ENCODE results near the gene CD84.

Gene CD84

DNA sequence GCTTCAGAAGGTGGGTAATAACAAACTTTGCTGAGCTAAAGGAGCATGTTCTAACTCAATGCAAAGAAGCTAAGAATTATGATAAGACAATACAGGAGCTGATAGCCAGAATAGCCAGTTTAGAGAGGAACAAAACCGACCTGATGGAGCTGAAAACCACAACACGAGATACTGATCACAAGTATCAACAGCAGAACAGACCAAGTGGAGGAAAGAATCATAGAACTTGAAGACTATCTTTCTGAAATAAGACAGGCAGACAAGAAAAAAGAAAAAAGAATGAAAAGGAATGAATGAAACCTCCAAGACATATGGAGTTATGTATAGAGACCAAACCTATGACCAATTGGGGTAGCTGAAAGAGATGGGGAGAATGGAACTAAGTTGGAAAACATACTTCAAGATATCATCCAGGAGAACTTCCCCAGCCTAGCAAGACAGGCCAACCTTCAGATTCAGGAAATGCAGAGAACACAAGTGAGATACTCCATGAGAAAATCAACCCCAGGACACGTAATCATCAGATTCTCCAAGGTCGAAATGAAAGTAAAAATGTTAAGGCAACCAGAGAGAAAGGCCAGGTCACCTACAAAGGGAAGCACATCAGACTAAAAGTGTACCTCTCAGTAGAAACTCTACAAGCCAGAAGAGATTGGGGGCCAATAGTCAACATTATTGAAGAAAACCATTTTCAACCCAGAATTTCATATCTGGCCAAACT, 20.5 kb downstream of the CD84 start:
- Histone ChIP-seq H3K27ac (no peak overlapping the region), H3K36me3 (replicated peaks) (no peaks in the 10 kb centered on the region), H3K27me3 (replicated peaks) (no peaks in the 10 kb centered on the region), H3K4me3 (ENCODE audit: low read depth, low read length) (no peak overlapping the region)
- in situ Hi-C loops (cut with HindIII; ENCODE audit: low pct_ligation_motif_present, low sequenced_read_pairs) = no loop called here
- TF ChIP-seq CTCF (IDR thresholded peaks at IDR 0.05; ENCODE audit: low read depth, low read length, missing control alignments) = no peak
- DNase-seq = no peak

DNA sequence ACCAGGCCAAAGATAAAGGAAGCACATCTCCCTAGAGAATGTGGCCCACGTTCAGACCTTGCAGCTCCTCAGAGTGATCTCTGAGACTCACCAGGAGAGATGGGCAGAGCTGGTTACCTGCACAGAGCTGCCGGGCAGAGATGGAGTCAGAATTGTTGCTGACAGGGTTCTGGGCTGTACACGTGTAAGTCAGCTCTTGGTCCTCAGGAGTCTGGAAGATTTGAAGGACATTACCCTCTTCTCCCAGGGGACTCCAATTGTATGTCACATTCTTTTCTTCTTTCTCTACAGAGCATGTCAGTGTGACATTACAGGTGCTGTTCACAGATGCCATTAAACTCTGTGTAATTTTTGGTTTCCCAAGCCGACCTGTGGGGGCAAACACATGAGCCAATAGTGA, 25.5 kb downstream of the CD84 start:
- H3K4me3 ChIP-seq (ENCODE audit: low read depth, low read length) = no peak overlapping the region
- H3K27me3 ChIP-seq (replicated peaks) = no peaks in the 10 kb centered on the region
- no peak for DNase-seq
- no peak overlapping the region for H3K27ac ChIP-seq
- TF ChIP-seq CTCF (IDR thresholded peaks at IDR 0.05; ENCODE audit: low read depth, low read length, missing control alignments) = no peak
- in situ Hi-C loops (cut with HindIII; ENCODE audit: low pct_ligation_motif_present, low sequenced_read_pairs) = no loop called here
- no peaks in the 10 kb centered on the region for H3K36me3 ChIP-seq (replicated peaks)

- TF ChIP-seq CTCF (IDR thresholded peaks at IDR 0.05; ENCODE audit: low read depth, low read length, missing control alignments) = no peak
- DNase-seq = no peak
- Histone ChIP-seq H3K27ac (no peak overlapping the region), H3K27me3 (replicated peaks) (no peaks in the 10 kb centered on the region), H3K4me3 (ENCODE audit: low read depth, low read length) (no peak overlapping the region), H3K36me3 (replicated peaks) (no peaks in the 10 kb centered on the region)
- in situ Hi-C loops (cut with HindIII; ENCODE audit: low pct_ligation_motif_present, low sequenced_read_pairs) = no loop called here
Measured at GRCh38 chr1:160552425-160552824, 26.9 kb downstream of the CD84 start.

DNA sequence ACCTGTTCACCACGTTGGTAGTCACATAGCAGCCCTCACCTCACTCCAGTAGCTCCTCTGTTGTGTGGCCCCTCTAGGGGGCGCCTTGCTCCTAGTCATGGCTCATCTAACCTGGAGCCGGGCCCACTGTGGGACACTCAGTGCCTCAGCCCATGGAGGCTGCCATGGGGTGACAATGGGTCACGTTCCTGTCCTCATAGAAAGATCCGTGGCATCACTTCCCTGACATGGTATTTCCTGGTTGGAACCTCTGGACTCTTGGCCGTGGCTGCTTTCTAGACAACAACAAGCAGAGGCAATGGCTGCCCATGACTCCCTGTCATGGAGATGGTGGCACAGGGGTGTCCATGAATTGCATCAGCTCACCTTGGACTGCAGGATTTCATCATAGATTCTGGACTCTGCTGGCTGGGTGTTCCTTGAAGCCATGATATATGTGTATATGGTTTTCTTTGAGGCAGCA, 28.7 kb downstream of the CD84 start:
- H3K27me3 ChIP-seq (replicated peaks) = no peaks in the 10 kb centered on the region
- H3K27ac ChIP-seq = no peak overlapping the region
- DNase-seq = no peak
- TF ChIP-seq CTCF (IDR thresholded peaks at IDR 0.05; ENCODE audit: low read depth, low read length, missing control alignments) = no peak
- no peak overlapping the region for H3K4me3 ChIP-seq (ENCODE audit: low read depth, low read length)
- in situ Hi-C loops (cut with HindIII; ENCODE audit: low pct_ligation_motif_present, low sequenced_read_pairs) = no loop called here
- H3K36me3 ChIP-seq (replicated peaks) = no peaks in the 10 kb centered on the region

GRCh38 chr1:160549665-160550006, 29.7 kb downstream of the CD84 start:
- no peak for TF ChIP-seq CTCF (IDR thresholded peaks at IDR 0.05; ENCODE audit: low read depth, low read length, missing control alignments)
- H3K4me3 ChIP-seq (ENCODE audit: low read depth, low read length) = no peak overlapping the region
- no peaks in the 10 kb centered on the region for H3K36me3 ChIP-seq (replicated peaks)
- H3K27me3 ChIP-seq (replicated peaks) = no peaks in the 10 kb centered on the region
- in situ Hi-C loops (cut with HindIII; ENCODE audit: low pct_ligation_motif_present, low sequenced_read_pairs) = no loop called here
- DNase-seq = no peak
- no peak overlapping the region for H3K27ac ChIP-seq

Data from brain microvascular endothelial cell (primary cell).